Measurements from ENCODE around the gene WWP2. TPM values are rescaled to one million over a fixed set of nuclear protein-coding genes. Genes with fewer than 3 reads are reported as not detected.

WWP2 gene
- total and polyA plus RNA-seq, 2 donors (not counting 3 experiments of a cell fraction or from before 2014, with no cell fraction given) = 17.9 to 44.9 TPM

DNA sequence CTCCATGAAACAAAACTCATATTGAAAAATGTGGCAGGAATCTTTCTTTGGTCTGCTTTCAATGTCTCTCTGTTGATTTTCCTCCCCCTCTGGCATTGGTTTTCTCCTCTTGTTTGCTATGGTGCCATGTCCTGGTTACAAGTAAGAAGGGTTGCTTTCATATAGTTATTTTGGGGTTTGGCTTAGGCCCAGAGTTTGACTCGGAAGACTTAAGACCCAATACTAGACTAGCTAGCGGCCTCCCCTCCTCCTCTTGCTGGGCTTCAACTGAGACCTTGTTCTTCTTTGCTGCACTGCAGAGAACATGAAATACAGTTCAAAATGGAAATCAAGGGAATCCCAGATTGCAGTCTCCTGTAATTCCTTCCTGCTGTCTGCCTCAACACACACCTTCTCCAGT, 159.0 kb downstream of the WWP2 start:
- no TSS peak for BruUV-seq (replicated peaks)
- no peak overlapping the region for H3K9ac ChIP-seq (replicated peaks; ENCODE audit: extremely low read depth, insufficient read depth, low read length)
- H3K4me1 ChIP-seq (ENCODE audit: control insufficient read depth, extremely low read depth, insufficient read depth, low read length) = peaks cover 19% of the 10 kb centered on the region
- no peaks in the 10 kb centered on the region for H3K9me3 ChIP-seq (replicated peaks; ENCODE audit: control insufficient read depth, insufficient read depth, low read length)
- DNase-seq (ENCODE audit: low read depth, low spot score) (no peak), FAIRE-seq (no peak)
- peaks cover 0 to 2% of the 10 kb centered on the region in 2 experiments for H3K36me3 ChIP-seq (ENCODE audit: control insufficient read depth in 2 of 2, extremely low read depth in 1 of 2, insufficient read depth in 2 of 2, low read length in 2 of 2)
- intact Hi-C loops (cut with micrococcal nuclease) = no loop called here
- ChIA-PET POLR2A (no interaction called here), CTCF (interaction anchor here (1.6 kb wide), 1 partner anchor 9 kb away, joined by 9 read pairs; no protein-coding TSS in a partner anchor)
- H3K27ac ChIP-seq (ENCODE audit: insufficient read depth, low read depth, low read length) = no peak overlapping the region
- no peak overlapping the region for H3K4me2 ChIP-seq (ENCODE audit: insufficient read depth, low read length)
- no peak overlapping the region for H3K4me3 ChIP-seq (replicated peaks in 1 of 3; ENCODE audit: insufficient read depth in 1 of 3, low read depth in 1 of 3, low read length in 3 of 3)
- H4K20me1 ChIP-seq (replicated peaks; ENCODE audit: control insufficient read depth, extremely low read depth, insufficient read depth, low read length) = no peaks in the 10 kb centered on the region
- H3K79me2 ChIP-seq (ENCODE audit: control insufficient read depth, insufficient read depth, low read length) = no peaks in the 10 kb centered on the region
- H3K9me1 ChIP-seq (replicated peaks; ENCODE audit: control insufficient read depth, extremely low read depth, insufficient read depth, low read length) = no peaks in the 10 kb centered on the region
- dilution Hi-C loops (cut with MboI; ENCODE audit: extremely low pct_ligation_motif_present, low sequenced_read_pairs) = no loop called here
- TF ChIP-seq, protein P1, sequence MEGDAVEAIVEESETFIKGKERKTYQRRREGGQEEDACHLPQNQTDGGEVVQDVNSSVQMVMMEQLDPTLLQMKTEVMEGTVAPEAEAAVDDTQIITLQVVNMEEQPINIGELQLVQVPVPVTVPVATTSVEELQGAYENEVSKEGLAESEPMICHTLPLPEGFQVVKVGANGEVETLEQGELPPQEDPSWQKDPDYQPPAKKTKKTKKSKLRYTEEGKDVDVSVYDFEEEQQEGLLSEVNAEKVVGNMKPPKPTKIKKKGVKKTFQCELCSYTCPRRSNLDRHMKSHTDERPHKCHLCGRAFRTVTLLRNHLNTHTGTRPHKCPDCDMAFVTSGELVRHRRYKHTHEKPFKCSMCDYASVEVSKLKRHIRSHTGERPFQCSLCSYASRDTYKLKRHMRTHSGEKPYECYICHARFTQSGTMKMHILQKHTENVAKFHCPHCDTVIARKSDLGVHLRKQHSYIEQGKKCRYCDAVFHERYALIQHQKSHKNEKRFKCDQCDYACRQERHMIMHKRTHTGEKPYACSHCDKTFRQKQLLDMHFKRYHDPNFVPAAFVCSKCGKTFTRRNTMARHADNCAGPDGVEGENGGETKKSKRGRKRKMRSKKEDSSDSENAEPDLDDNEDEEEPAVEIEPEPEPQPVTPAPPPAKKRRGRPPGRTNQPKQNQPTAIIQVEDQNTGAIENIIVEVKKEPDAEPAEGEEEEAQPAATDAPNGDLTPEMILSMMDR (IDR thresholded peaks at IDR 0.05; ENCODE audit: extremely low read depth in 1 of 2, insufficient read depth in 1 of 2, low read depth in 1 of 2, low read length in 2 of 2) = no peak
- TF ChIP-seq EZH2 (IDR thresholded peaks at IDR 0.05; ENCODE audit: borderline replicate concordance, low read depth, low read length, severe bottlenecking) = no peak
- TF ChIP-seq JUN (IDR thresholded peaks at IDR 0.05; ENCODE audit: borderline replicate concordance, insufficient read depth, insufficient read length, low read depth) = no peak
- no peak for TF ChIP-seq GATA2 (IDR thresholded peaks at IDR 0.05; ENCODE audit: insufficient read depth, insufficient read length, low read depth, low read length)
- no peak for TF ChIP-seq FOS (IDR thresholded peaks at IDR 0.05; ENCODE audit: borderline replicate concordance, insufficient read depth, low read length)
- TF ChIP-seq, protein P2, sequence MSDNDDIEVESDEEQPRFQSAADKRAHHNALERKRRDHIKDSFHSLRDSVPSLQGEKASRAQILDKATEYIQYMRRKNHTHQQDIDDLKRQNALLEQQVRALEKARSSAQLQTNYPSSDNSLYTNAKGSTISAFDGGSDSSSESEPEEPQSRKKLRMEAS (IDR thresholded peaks at IDR 0.05; ENCODE audit: insufficient read depth, insufficient read length) = no peak
- TF ChIP-seq POLR2AphosphoS5 (IDR thresholded peaks at IDR 0.05; ENCODE audit: insufficient read depth, low read depth, low read length) = no peak
- no peak for TF ChIP-seq MYC (IDR thresholded peaks at IDR 0.05; ENCODE audit: low read depth, low read length)
- TF ChIP-seq POLR2A (IDR thresholded peaks at IDR 0.05; ENCODE audit: low read depth, low read length) = no peak
- no peaks in the 10 kb centered on the region for H3K27me3 ChIP-seq (ENCODE audit: control insufficient read depth in 2 of 2, insufficient read depth in 2 of 2, low read length in 2 of 2)
- H2AFZ ChIP-seq (ENCODE audit: low read depth, low read length) = no peak overlapping the region

All from endothelial cell of umbilical vein (primary cell).